Karpas-422 (cell line): ENCODE results near the gene CYP2A13. TPM values are rescaled to one million over a fixed set of nuclear protein-coding genes. Genes with fewer than 3 reads are reported as not detected.
"Not testable (repeated sequence)": the region's sequence is repeated elsewhere in the genome, so short reads cannot be mapped to it uniquely, and the experiment has no call there.

Experiments
- DNase-seq: peaks from one replicate; pipeline ENCODE4 v3.0.0-alpha.2; 2015
- H2AFZ ChIP-seq: fragments of 200-600 bp; sonication (generic); 2 replicates; pipeline ENCODE4 v1.6.1; 2014; ENCODE audit warnings: antibody characterized with exemption, low read length, mixed read lengths
- H3K27ac ChIP-seq: fragments of 200-600 bp; sonication (generic); 2 replicates; pipeline ENCODE4 v1.5.1; 2014; ENCODE audit warnings: mild to moderate bottlenecking, low read length, moderate library complexity
- H3K27me3 ChIP-seq: fragments of 200-600 bp; sonication (generic); 2 replicates; pipeline ENCODE4 v1.6.1; 2014; ENCODE audit warnings: low read length, mixed read lengths
- H3K36me3 ChIP-seq: fragments of 200-600 bp; sonication (generic); 2 replicates; pipeline ENCODE4 v1.6.1; 2014; ENCODE audit warnings: low read length, mixed read lengths; ENCODE audit not compliant: insufficient read depth
- H3K4me1 ChIP-seq: fragments of 200-600 bp; sonication (generic); 2 replicates; pipeline ENCODE4 v1.6.1; 2014; ENCODE audit warnings: mild to moderate bottlenecking, low read length, mixed read lengths
- H3K4me2 ChIP-seq: fragments of 200-600 bp; sonication (generic); 2 replicates; pipeline ENCODE4 v1.6.1; 2014; ENCODE audit warnings: low read length, low read depth, mild to moderate bottlenecking; ENCODE audit not compliant: poor library complexity, severe bottlenecking
- H3K4me3 ChIP-seq: fragments of 200-600 bp; sonication (generic); 2 replicates; pipeline ENCODE4 v1.5.1; 2014; ENCODE audit warnings: mild to moderate bottlenecking, antibody characterized with exemption, low read length, mixed read lengths
- H3K79me2 ChIP-seq: fragments of 200-600 bp; sonication (generic); 2 replicates; pipeline ENCODE4 v1.6.1; 2014; ENCODE audit warnings: mild to moderate bottlenecking, low read length, mixed read lengths
- H3K9ac ChIP-seq: fragments of 200-600 bp; sonication (generic); 2 replicates; pipeline ENCODE4 v1.6.0; 2014; ENCODE audit warnings: low read length
- H3K9me2 ChIP-seq: fragments of 200-600 bp; sonication (generic), shearing (Covaris generic); replicated peaks from 2 replicates; pipeline ENCODE4 v1.6.0; 2014; ENCODE audit warnings: mild to moderate bottlenecking, low read length, moderate library complexity; ENCODE audit not compliant: insufficient read depth
- H3K9me3 ChIP-seq: fragments of 300-700, 200-600 bp; sonication (generic); 2 replicates; pipeline ENCODE4 v1.6.1; 2014; ENCODE audit warnings: low read length, mixed read lengths
- H4K20me1 ChIP-seq: fragments of 200-600 bp; sonication (generic); 2 replicates; pipeline ENCODE4 v1.6.1; 2014; ENCODE audit warnings: mild to moderate bottlenecking, antibody characterized with exemption, low read length, low read depth; ENCODE audit not compliant: insufficient read depth
- total RNA-seq: library from RNA; depleted of rRNA; stranded (reverse); fragments of >200 nt; shearing (Covaris generic); gene quantifications from 2 replicates; pipeline ENCODE4 v1.2.3, GENCODE V29; 2014; ENCODE audit warnings: low replicate concordance

CYP2A13 gene
- total RNA-seq, 1 experiment from 2014 or later = not detected

DNA sequence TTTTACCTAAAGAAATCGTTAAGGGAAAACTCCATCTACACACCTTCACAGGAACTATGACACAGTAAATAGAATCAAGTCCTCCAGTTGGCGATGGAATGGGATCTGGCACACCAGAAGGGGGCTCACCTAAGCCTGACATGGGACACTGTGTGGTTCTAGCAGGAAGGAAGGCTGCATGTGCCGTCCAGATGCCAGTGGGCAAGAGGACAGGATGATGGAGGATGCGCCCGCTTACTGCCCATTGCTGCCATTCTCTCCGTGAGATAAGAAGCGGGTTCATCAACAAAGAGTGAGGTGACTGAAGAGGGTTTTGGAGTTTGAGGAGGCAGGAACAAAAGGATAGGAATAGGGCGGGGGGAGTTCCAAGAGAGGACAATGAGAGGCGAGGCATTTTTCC, 23.0 kb downstream of the CYP2A13 start:
- H3K4me2 ChIP-seq = no peak overlapping the region
- no peak overlapping the region for H3K4me3 ChIP-seq
- H3K27me3 ChIP-seq = no peaks in the 10 kb centered on the region
- H3K9me3 ChIP-seq = no peaks in the 10 kb centered on the region
- no peak overlapping the region for H3K27ac ChIP-seq
- DNase-seq = no peak
- no peak overlapping the region for H2AFZ ChIP-seq
- no peaks in the 10 kb centered on the region for H3K79me2 ChIP-seq
- no peaks in the 10 kb centered on the region for H4K20me1 ChIP-seq
- no peaks in the 10 kb centered on the region for H3K4me1 ChIP-seq
- H3K36me3 ChIP-seq = no peaks in the 10 kb centered on the region
- H3K9ac ChIP-seq = no peak overlapping the region
- no peaks in the 10 kb centered on the region for H3K9me2 ChIP-seq

GRCh38 chr19:41111750-41112295, 23.6 kb downstream of the CYP2A13 start:
- Histone ChIP-seq H3K9ac (no peak overlapping the region), H4K20me1 (no peaks in the 10 kb centered on the region), H3K9me3 (no peaks in the 10 kb centered on the region), H3K27ac (no peak overlapping the region), H3K27me3 (no peaks in the 10 kb centered on the region), H3K9me2 (no peaks in the 10 kb centered on the region), H3K4me2 (no peak overlapping the region), H3K4me3 (no peak overlapping the region), H3K4me1 (no peaks in the 10 kb centered on the region), H2AFZ (no peak overlapping the region), H3K36me3 (no peaks in the 10 kb centered on the region), H3K79me2 (no peaks in the 10 kb centered on the region)
- DNase-seq = no peak

GRCh38 chr19:41112728-41113290, 24.6 kb downstream of the CYP2A13 start:
- DNase-seq = no peak
- Histone ChIP-seq H3K36me3 (no peaks in the 10 kb centered on the region), H3K79me2 (no peaks in the 10 kb centered on the region), H2AFZ (no peak overlapping the region), H3K9me2 (no peaks in the 10 kb centered on the region), H3K27ac (no peak overlapping the region), H3K4me3 (no peak overlapping the region), H3K4me1 (no peaks in the 10 kb centered on the region), H3K9me3 (no peaks in the 10 kb centered on the region), H3K27me3 (no peaks in the 10 kb centered on the region), H3K9ac (no peak overlapping the region), H3K4me2 (no peak overlapping the region), H4K20me1 (no peaks in the 10 kb centered on the region)

DNA sequence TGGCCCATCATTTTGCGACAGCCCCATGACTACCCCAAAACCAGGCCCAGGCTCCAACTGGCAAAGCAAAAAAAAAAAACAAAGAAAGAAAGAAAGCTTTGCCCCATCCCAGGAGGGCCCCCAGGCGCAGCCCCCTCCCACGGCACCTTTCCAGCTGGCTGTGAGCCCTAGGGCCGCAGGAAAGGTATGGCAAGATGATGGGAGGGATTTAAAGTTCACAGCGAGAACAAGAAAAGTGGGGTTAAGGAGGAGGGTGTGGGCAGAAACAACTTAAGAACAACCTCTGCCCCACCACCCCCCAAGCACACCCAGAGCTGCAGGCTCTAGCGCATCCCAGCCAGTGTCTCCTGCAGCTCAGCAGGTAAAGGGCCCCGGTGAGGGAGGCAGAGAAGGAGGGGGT, 25.9 kb downstream of the CYP2A13 start, which contains the start of gene CYP2F1:
Gene CYP2F1, plus strand, starts transcription at position 301 of the 400 bp plus-strand sequence. CDS start 1,757 bp downstream, outside the sequence.
- Histone ChIP-seq H3K9me3 (no peaks in the 10 kb centered on the region), H3K79me2 (no peaks in the 10 kb centered on the region), H3K9ac (no peak within 1 kb of the TSS), H3K36me3 (no peaks in the 10 kb centered on the region), H3K27me3 (no peaks in the 10 kb centered on the region), H3K9me2 (no peaks in the 10 kb centered on the region), H3K4me2 (no peak within 1 kb of the TSS), H4K20me1 (no peaks in the 10 kb centered on the region), H3K4me1 (no peaks in the 10 kb centered on the region), H3K4me3 (no peak within 1 kb of the TSS), H2AFZ (no peak within 1 kb of the TSS), H3K27ac (no peak within 1 kb of the TSS)
- no peak for DNase-seq

DNA sequence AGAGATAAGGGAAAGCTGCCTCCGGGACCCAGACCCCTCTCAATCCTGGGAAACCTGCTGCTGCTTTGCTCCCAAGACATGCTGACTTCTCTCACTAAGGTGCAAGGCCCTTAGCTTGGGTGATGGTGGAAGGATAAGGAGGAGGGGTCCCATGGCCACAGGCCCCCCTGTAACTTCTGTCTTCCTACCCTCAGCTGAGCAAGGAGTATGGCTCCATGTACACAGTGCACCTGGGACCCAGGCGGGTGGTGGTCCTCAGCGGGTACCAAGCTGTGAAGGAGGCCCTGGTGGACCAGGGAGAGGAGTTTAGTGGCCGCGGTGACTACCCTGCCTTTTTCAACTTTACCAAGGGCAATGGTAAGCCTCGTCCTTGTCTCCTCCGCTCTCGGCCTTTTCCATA, 28.0 kb downstream of the CYP2A13 start:
- DNase-seq = no peak
- Histone ChIP-seq H3K36me3 (no peaks in the 10 kb centered on the region), H3K9me2 (no peaks in the 10 kb centered on the region), H3K27me3 (no peaks in the 10 kb centered on the region), H3K9me3 (no peaks in the 10 kb centered on the region), H3K79me2 (no peaks in the 10 kb centered on the region), H3K4me3 (no peak overlapping the region), H3K4me1 (no peaks in the 10 kb centered on the region), H2AFZ (no peak overlapping the region), H4K20me1 (no peaks in the 10 kb centered on the region), H3K9ac (no peak overlapping the region), H3K4me2 (no peak overlapping the region), H3K27ac (no peak overlapping the region)

DNA sequence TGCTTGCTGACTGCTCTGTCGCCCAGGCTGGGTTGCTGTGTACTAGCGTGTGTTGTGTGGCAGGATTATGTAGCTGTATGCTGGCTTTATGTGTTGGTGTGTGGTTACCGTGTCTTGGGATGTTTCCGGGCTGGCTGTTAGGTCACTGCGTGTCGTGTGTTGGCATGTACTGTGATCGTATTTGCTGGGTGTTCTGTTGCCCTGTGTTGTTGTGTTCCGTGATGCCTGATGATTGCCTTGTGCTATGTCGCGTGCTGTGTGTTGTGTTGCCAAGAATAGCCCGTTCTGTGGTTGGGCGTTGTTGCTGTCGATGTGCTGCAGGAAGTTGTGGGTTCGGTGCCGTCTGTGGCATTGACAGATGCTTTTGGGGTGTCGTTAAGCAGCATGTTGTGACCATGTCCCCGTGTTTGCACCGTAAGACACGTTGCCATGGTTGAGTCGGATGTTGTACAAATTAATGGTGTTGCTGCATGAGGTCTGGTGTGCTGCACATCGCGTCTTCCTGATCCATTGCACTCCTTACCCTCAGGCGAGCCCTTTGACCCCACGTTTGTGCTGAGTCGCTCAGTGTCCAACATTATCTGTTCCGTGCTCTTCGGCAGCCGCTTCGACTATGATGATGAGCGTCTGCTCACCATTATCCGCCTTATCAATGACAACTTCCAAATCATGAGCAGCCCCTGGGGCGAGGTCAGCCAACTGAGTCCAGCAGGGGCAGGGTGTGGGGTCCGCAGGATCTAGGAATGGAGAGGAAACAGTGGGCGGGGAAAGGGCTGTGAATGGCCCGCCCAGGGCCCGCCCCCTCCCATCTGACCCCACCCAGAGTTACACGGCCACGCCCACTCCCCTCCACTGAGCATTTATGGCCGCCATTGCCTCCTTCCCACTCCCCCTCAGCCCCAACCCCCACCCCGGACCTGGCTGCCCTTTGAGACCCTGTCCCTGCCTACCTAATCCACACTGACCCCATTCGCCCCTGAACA, 33.0 kb downstream of the CYP2A13 start:
- not testable (repeated sequence) for H3K36me3 ChIP-seq, H4K20me1 ChIP-seq, H3K4me2 ChIP-seq, H3K27me3 ChIP-seq, H3K9ac ChIP-seq, H3K27ac ChIP-seq, H2AFZ ChIP-seq, H3K4me3 ChIP-seq, H3K4me1 ChIP-seq, H3K79me2 ChIP-seq, DNase-seq, H3K9me2 ChIP-seq, H3K9me3 ChIP-seq

DNA sequence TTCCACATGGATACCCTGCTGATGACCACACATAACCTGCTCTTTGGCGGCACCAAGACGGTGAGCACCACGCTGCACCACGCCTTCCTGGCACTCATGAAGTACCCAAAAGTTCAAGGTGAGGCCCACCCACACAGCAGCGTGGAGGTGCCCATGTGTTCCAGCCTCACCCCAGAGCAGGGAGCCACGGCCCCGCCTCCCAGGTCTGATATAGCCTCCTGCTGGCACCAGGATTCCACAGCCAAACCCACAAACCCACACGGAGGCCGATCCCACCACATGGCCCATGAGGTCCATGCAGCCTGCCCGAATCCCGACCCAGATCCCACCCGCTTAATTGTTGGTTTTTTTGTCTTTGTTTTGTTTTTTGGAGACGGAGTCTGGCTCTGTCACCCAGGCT, 34.6 kb downstream of the CYP2A13 start:
- H3K9me3 ChIP-seq, H2AFZ ChIP-seq, H3K4me3 ChIP-seq, H3K9me2 ChIP-seq, H3K79me2 ChIP-seq, H3K9ac ChIP-seq, H3K27me3 ChIP-seq, H4K20me1 ChIP-seq, DNase-seq, H3K4me2 ChIP-seq, H3K4me1 ChIP-seq, H3K27ac ChIP-seq, H3K36me3 ChIP-seq: not testable (repeated sequence)

DNA sequence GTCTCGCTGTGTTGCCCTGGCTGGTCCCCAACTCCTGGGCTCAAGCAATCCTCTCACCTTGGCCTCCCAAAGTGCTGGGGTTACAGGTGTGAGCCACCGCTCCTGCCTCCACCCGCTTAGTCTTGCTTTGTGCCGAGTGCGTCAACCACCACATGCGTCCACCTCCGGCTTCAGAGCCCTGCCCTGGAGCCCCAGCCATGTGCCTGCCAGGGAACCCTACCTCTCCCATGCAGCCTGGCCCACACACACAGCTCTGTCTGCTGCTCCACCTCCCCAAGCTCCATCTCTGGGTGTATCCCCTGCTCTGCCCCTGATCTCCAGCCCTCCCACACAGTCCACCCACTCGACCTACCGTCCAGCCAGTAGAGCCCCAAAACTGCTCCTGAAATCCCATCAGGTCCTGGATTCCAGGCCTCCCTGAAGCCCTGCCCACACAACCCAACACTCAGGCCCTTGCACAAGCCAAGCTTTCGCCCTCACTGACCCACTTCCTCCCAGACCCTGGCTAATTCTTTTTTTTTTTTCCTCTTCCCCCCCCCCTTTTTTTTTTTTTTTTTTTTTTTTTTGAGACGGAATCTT, 35.6 kb downstream of the CYP2A13 start:
- Histone ChIP-seq H3K79me2 (no peaks in the 10 kb centered on the region), H3K4me2 (no peak overlapping the region), H4K20me1 (no peaks in the 10 kb centered on the region), H3K9me3 (no peaks in the 10 kb centered on the region), H3K4me3 (no peak overlapping the region), H3K4me1 (no peaks in the 10 kb centered on the region), H2AFZ (no peak overlapping the region), H3K27me3 (no peaks in the 10 kb centered on the region), H3K9ac (no peak overlapping the region), H3K9me2 (no peaks in the 10 kb centered on the region), H3K36me3 (no peaks in the 10 kb centered on the region), H3K27ac (no peak overlapping the region)
- no peak for DNase-seq
